Omental fat pad (tissue), 4 donors: ENCODE measurements around the gene KLKB1. TPM values are rescaled to one million over a fixed set of nuclear protein-coding genes. Genes with fewer than 3 reads are reported as not detected.
"Not testable (repeated sequence)": the region's sequence is repeated elsewhere in the genome, so short reads cannot be mapped to it uniquely, and the experiment has no call there.

Experiments used
- ATAC-seq: fragments of 150-250 bp; one replicate; pipeline ENCODE4 v1.9.1; 2016; ENCODE audit warnings: mild to moderate bottlenecking, moderate library complexity; ENCODE audit not compliant: low FRiP score
- DNase-seq: peaks from one replicate; pipeline ENCODE4 v3.0.0-alpha.2; 2019; ENCODE audit warnings: low spot score
- total RNA-seq, 4 donors: library from RNA; depleted of rRNA; stranded (reverse); fragments of >200 nt; gene quantifications; one replicate each; pipeline ENCODE4 v1.1.0, GENCODE V29; 2016
- TF ChIP-seq, protein P1 (sequence below), 3 donors: fragments of 450-650 bp; IDR thresholded peaks; one replicate each; pipeline ENCODE4 v1.5.1; 2016 to 2017; ENCODE audit warnings: antibody characterized with exemption in 3 of 3, mild to moderate bottlenecking in 3 of 3, moderate library complexity in 2 of 3

The KLKB1 gene
- total RNA-seq, 4 donors from 2014 or later: 0.47 to 1.3 (median 0.67) TPM

DNA sequence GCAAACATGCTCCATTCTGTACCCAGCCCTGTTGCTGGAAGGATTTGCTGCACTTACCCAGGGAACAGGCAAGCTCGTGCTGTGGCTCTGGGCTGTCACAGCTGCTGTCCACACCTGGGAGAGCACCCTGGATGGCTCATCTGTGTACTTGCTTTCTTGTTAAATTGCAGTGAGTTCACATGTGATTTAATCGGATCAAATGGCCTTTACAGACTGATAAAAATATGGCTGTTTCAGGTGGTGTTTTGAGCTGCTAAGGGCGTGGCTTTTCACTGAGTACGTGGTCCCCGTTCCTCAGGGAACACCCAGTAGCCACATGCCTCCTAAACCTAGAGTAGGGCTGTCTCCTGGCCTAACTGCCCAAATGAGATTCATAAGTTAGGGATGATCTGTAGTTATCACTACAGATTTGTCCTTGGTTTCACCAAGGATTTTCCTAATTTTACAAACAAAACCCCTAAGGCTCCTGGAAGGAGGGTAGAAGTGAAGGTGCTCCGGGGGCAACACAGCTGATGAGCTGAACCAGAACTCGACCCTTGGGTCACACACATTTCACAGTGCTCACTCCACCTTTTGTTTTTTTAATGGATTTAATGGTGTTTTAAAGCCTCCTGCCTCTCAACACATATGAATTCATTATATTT lies 13.7 kb downstream of the KLKB1 start:
- no peak for ATAC-seq
- no peak for DNase-seq
- TF ChIP-seq, protein P1, sequence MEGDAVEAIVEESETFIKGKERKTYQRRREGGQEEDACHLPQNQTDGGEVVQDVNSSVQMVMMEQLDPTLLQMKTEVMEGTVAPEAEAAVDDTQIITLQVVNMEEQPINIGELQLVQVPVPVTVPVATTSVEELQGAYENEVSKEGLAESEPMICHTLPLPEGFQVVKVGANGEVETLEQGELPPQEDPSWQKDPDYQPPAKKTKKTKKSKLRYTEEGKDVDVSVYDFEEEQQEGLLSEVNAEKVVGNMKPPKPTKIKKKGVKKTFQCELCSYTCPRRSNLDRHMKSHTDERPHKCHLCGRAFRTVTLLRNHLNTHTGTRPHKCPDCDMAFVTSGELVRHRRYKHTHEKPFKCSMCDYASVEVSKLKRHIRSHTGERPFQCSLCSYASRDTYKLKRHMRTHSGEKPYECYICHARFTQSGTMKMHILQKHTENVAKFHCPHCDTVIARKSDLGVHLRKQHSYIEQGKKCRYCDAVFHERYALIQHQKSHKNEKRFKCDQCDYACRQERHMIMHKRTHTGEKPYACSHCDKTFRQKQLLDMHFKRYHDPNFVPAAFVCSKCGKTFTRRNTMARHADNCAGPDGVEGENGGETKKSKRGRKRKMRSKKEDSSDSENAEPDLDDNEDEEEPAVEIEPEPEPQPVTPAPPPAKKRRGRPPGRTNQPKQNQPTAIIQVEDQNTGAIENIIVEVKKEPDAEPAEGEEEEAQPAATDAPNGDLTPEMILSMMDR (IDR thresholded peaks at IDR 0.05): no peak

DNA sequence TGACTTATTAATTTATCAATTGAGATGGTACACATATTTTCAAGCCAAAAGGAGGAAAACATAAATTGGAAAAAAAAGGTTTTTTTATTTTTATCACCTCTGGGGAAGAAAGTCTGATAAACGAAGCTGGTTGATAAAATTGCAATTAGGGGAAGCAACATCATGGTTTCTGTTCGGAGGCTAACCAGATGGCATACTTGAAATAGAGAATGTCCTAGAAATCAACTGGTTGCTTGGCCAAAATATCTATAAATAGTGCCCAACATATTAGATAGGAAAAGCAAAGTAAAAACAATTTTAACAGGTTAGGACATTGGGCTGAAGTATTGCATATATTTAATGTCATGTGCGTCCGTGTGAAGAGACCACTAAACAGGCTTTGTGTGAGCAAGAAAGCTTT lies 14.3 kb downstream of the KLKB1 start:
- TF ChIP-seq, protein P1 (IDR thresholded peaks at IDR 0.05): no peak
- no peak for ATAC-seq
- DNase-seq: no peak

DNA sequence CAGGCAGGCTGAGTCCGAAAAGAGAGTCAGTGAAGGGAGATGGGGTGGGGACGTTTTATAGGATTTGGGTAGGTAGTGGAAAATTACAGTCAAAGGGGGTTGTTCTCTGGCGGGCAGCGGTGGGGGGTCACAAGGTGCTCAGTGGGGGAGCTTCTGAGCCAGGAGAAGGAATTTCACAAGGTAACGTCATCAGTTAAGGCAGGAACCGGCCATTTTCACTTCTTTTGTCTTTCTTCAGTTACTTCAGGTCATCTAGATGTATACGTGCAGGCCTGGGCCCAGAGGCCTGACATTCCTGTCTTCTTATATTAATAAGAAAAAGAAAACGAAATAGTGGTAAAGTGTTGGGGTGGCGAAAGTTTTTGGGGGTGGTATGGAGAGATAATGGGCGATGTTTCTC lies 14.7 kb downstream of the KLKB1 start:
- not testable (repeated sequence) for ATAC-seq, DNase-seq

DNA sequence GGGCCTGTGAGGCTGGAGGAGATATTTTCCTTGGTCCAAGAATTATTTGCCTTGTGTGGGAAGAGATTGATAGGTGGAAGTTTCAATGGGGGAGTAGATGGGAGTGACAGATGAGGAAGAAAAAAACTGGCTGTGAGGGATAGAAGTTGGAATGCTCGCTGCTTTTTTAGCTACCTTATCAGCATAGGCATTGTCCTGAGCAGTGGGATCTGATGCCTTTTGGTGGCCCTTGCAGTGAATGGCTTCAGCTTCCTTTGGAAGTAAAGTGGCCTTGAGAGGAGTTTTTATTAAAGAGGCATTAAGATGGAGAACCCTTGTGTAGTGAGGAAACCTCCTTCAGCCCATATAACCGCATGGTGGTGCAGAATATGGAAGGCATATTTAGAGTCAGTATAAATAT lies 16.0 kb downstream of the KLKB1 start:
- ATAC-seq (no peak), DNase-seq (no peak)
- TF ChIP-seq, protein P1 (IDR thresholded peaks at IDR 0.05): no peak

DNA sequence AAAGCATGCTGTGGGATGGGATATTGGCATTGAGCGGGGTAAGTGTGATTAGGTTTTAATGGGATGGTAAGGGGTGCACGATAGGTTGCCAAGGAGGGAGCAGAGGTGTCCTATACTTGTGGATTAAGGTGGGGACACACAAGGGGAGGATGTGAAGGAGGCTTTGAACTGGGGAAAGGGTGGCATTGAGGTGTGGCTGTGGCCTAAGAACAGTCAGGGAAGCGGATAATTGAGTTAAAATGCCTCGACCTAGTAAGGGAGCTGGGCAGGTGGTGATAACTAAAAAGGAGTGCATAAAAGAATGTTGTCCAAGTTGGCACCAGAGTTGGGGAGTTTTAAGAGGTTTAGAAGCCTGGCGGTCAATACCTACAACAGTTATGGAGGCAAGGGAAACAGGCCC lies 17.5 kb downstream of the KLKB1 start:
- DNase-seq: no peak
- no peak for ATAC-seq

DNA sequence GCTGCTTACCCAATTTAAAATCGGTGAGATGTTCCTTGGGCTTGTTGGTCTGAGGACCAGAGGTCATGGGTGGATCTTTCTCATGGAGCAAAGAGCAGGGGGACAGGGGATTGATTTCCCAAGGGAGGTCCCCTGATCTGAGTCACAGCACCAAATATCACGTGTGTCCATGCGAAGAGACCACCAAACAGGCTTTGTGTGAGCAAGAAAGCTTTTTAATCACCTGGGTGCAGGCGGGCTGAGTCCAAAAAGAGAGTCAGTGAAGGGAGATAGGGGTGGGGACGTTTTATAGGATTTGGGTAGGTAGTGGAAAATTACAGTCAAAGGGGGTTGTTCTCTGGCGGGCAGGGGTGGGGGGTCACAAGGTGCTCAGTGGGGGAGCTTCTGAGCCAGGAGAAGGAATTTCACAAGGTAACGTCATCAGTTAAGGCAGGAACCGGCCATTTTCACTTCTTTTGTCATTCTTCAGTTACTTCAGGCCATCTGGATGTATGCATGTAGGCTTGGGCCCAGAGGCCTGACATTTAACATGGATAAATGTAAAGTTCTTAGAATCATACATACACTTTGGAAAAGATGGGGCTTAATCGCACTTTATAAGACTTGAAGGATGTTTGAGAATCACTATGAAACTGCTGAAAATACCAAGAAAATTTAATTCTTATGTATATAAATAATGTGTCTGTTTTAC lies 19.9 kb downstream of the KLKB1 start:
- ATAC-seq, DNase-seq: not testable (repeated sequence)

More for the DNA sequence above, 17.5 kb downstream of the KLKB1 start:
- TF ChIP-seq, protein P1 (IDR thresholded peaks at IDR 0.05): no peak

DNA sequence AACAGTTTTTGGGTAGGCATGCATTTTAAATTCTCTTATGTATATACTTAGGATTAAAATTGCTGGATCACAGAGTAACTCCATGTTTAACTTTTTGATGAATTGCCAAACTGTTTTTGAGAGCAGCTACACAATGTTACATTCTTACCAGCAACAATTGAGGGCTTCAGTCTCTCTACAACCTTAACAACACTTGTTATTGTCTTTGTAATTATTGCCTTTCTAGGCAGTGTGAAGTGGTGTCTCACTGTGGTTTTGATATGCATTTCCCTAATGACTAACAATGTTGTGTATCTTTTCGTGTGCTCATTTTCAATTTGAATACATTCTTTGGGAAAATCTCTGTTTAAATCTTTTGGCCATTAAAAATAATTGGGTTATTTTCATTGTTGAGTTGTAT lies 21.3 kb downstream of the KLKB1 start:
- ATAC-seq: no peak
- no peak for DNase-seq

More for the DNA sequence above, 21.3 kb downstream of the KLKB1 start:
- TF ChIP-seq, protein P1 (IDR thresholded peaks at IDR 0.05): no peak
